ENCODE data around the gene MSL3. TPM values are rescaled to one million over a fixed set of nuclear protein-coding genes. Genes with fewer than 3 reads are reported as not detected.

The MSL3 gene
- total RNA-seq, 1 donor from 2014 or later: 19.9 TPM

- DNase-seq: peak; percentile 95
Observed at GRCh38 chrX:11759461-11760311, 1.6 kb downstream of the MSL3 start.

DNA sequence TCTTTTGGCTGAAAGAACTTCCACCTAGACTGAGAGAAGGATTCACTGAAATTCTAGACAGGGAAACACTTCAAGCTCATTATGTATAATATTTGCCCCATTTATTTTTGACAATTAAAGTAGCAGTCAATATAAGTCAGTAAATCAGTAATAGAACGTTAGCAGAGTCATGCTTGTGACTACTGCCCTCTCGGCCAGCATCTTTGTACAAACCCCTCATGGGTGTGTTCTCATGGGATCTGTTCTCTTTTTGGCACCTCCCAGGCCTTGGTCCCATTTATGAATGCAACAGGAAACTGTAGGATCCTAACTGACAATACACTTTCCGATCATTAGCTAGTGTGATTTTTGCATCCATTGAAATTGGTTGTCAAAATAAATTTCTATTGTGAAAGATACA is 2.9 kb downstream of the MSL3 start:
- DNase-seq: no peak

- no peak for DNase-seq
Observed at GRCh38 chrX:11764602-11765067, 6.6 kb downstream of the MSL3 start.

GRCh38 chrX:11765449-11765848 is 7.4 kb downstream of the MSL3 start:
- DNase-seq: no peak

GRCh38 chrX:11766487-11766886 is 8.4 kb downstream of the MSL3 start:
- no peak for DNase-seq

DNA sequence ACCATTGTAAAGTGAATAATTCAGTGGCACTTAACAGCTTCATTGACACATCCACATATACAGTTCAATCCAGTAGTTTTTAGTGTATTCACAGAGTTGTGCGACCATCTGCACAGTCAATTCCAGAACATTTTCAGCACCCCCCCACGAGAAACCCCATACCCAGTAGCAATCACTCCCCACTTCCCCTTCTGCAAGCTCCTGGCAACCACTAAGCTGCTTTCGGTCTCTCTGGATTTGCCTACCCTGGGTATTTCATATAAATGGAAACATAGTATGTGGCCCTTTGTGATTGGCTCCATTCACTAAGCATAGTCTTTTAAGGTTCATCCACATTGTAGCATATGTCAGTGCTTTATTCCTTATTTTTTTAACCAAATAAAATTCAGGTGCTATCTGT is 10.0 kb downstream of the MSL3 start:
- no peak for DNase-seq

- DNase-seq: peak; percentile 75
Observed at GRCh38 chrX:11770320-11770719, 12.3 kb downstream of the MSL3 start.

GRCh38 chrX:11778230-11778629 is 20.2 kb downstream of the MSL3 start:
- DNase-seq: no peak

DNA sequence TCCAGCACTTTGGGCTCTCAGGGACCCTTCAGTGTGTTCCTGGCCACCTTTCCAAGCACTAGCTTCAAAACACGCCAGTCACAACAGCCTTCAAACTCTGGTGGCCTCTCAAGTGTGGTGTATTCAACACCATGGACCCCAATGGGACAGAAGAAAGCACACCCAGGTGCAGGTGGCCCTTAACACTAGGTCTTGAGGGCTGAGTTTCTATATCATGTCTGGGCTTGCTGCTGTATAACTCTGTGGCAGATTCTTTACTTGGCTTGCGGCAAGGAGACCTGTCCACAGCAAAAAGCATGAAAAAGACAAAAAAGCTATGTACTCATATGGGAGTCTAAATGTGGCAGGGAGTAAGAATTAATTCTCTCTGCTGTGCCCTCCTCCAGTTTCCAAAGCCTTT is 23.1 kb downstream of the MSL3 start:
- no peak for DNase-seq

DNA sequence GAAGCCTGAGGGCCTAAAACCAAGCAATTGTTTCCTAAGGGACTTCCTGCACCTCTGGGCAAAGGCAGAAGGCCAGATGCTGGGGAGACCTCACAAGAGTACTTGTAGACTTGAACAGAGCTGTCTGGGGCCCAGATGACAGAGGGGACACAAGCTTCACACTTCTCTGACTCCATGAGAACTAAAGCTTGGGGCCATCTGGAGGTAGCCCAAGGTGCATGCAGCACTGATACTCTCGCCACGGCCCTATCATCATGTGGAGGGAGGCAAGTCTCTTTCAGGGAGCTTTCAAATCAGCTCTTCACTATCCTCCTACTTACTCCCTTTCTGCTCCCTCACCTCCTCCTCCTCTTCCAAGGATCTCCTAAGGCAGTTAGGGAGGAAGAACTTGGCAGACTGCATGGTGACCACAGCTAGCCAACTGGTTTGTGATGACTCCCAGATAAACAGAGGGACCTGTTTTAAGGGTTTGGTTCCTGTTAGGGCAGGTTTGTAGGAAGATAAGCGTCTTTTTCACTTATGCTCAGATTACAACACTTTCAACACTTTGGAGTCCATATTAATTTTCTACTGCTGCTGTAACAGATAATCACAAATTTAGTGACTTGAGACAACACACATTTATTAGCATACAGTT is 23.8 kb downstream of the MSL3 start:
- no peak for DNase-seq

DNA sequence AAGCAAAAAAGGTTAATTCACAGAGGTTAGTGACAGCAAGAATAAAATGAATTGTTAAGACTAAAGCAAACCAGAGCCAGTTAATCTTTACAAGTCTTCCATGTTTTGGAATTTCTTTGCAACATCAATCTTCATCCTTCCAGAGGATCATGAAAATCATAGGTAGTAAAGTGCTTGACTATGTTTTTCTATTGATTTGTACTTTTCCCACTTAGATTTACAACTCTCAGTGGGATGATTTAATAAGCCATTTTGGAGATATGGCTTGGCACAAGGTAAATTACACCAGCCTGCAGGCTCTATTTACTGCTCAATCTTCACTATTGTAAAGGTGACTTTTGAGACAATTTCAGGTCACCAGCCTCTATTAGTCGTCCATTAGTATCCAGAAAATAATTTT is 26.5 kb downstream of the MSL3 start:
- no peak for DNase-seq

- DNase-seq: no peak
Observed at GRCh38 chrX:11786862-11787261, 28.8 kb downstream of the MSL3 start.

DNA sequence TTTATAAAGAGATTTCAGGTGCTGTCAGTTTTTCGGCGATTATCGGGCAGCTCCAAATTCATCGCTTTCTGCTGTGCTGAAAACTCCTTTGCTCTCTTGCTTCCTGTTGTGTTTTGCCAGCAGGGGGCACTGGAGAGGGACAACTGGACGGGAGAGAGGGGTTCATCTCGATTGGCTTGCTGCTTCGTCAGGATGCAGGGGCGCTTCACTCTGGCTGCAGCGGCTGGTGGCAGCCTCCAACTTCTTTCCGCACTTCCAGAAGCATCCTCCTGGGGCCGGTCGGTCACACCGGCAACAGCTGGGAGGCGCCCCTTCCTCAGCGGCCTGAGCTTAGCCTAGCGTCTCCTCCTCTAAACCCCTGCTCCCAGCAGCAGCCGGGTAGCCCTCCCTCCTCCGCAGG is 29.5 kb downstream of the MSL3 start:
- peak; percentile 79 for DNase-seq

DNA sequence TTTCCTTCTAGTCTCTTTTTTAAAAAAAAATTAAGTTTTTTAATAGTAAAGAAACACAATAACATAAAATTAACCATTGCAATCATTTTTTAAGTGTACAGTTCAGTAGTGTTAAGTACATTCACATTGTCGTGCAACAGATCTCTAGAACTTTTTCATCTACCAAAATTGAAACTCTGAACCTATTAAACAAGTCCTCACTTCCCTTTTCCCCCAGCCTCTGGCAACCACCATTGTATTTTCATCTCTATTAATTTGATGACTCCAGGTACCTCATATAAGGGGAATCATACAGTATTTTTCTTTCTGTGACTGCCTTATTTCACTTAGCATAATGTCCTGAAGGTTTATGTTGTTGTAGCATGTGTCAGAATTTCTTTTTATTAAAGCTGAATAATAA is 31.8 kb downstream of the MSL3 start:
- no peak for DNase-seq

DNA sequence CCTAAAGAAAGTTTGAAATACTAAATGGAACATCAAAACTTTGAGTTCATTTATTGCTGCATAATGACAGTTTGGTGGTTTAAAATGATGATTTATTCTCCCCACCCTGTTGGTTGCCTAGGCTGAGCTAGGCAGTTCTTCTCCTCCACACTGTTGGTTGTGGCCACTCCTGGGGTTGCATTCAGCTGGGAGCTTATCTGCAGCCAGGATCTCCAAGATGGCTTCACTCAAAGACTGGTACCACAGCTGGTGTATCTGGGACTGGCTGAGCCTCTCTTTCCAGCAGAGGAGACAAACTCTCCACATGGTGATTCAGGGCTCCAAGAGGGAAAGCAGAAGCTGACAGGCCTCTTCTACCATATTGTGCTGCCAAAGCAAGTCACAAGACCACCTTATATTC is 33.1 kb downstream of the MSL3 start:
- DNase-seq: no peak

GRCh38 chrX:11791537-11791936 is 33.5 kb downstream of the MSL3 start:
- DNase-seq: no peak

DNA sequence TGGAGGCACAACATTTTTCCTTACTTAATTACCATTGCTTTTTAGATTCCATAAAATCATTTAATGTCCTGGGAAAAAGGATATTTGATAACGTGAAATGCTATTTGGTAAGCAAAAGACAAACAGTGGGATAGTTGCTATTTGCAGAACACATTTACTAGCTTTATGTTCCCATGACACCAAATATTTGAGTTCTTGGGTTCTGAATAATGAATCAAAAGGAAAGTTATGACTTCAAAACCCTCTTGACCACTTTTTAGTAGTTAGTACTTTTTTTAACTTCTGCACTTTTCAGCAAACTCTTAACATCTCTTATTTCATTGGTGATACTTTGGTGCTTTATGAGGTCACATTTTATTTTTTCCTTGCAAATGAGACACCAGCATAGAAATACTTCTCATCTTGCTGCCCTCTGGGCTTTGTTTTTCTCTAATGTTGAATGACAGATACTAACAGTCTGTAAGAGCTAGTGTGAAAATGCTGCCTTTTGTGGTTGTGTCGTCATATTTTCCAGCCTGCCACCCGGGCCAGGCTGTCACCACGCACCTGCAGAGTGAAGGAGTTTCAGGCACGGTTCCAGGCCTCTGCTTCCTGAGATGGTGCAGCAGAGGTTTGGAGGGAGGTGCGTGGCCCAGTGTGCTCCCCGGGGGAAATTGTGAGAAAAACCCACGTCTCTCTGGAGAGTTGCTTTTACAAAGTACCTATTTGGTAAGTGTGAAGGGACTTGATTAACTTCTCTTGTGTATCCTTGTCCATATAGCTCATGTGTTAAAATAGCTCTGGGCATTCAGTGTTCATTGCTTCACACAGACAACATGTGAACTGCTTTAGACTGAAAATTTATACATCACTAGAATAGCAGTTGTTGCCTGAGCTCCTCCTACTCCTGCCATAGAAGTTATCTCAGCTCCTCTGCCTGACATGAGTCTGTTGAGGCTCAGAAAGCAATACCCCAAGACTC is 34.7 kb downstream of the MSL3 start:
- no peak for DNase-seq

- DNase-seq: no peak
Observed at GRCh38 chrX:11793734-11794133, 35.7 kb downstream of the MSL3 start.

GRCh38 chrX:11813341-11813740 is 55.3 kb downstream of the MSL3 start:
- no peak for DNase-seq

All from tongue (tissue), 2 donors.